Psoas muscle (tissue), 8 donors: ENCODE measurements around the gene ENAM. TPM values are rescaled to one million over a fixed set of nuclear protein-coding genes. Genes with fewer than 3 reads are reported as not detected.

Source experiments
- ATAC-seq, 4 donors: fragments of 200-7000 bp; cut with Tn5 transposase; one replicate each; pipeline ENCODE4 v1.9.1; 2020; ENCODE audit warnings: moderate library complexity in 3 of 4, mild to moderate bottlenecking in 2 of 4
- DNase-seq, 2 donors: peaks; one replicate each; pipeline ENCODE4 v3.0.0-alpha.2; 2020
- H3K27ac ChIP-seq: fragments of 200-600 bp; one replicate; pipeline ENCODE4 v1.8.0; 2022
- H3K27me3 ChIP-seq, 3 donors: fragments of 200-600 bp in 1 of 3; one replicate each; pipeline versions ENCODE4 v1.6.1 to v1.8.0; 2013 to 2022; ENCODE audit warnings: low read length in 2 of 3, mild to moderate bottlenecking in 2 of 3, moderate library complexity in 1 of 3; ENCODE audit not compliant: insufficient read depth in 3 of 3
- H3K36me3 ChIP-seq, 2 donors: fragments of 200-600 bp in 1 of 2; one replicate each; pipeline versions ENCODE4 v1.6.1 to v1.8.0; 2013 to 2022; ENCODE audit warnings: low read depth in 1 of 2, mild to moderate bottlenecking in 1 of 2, moderate library complexity in 1 of 2; ENCODE audit not compliant: insufficient read depth in 1 of 2
- H3K4me1 ChIP-seq: fragments of 200-600 bp; one replicate; pipeline ENCODE4 v1.8.0; 2022
- H3K4me3 ChIP-seq: fragments of 200-600 bp; one replicate; pipeline ENCODE4 v1.8.0; 2022; ENCODE audit warnings: mild to moderate bottlenecking
- H3K9me3 ChIP-seq: fragments of 200-600 bp; one replicate; pipeline ENCODE4 v1.8.0; 2022
- CTCF ChIP-seq: fragments of 200-600 bp; IDR thresholded peaks from one replicate; pipeline ENCODE4 v1.8.0; 2022; ENCODE audit warnings: antibody characterized with exemption
- WGBS, 3 donors: extraction: QIAGEN DNeasy Blood & Tissue Kit; methylation state at CpG; one replicate each; pipeline versions ENCODE4 v1.1.6 to v1.1.7; 2013; 5-methylcytosine and 5-hydroxymethylcytosine counted together
- intact Hi-C, 2 donors: fragments of 100-400 bp; cut with DNase I; formaldehyde crosslinking; loops; one replicate each; pipeline versions ENCODE4 v1.11.0 to v1.14.2; 2022
- polyA plus RNA-seq, 3 donors: library from polyadenylated mRNA; stranded (reverse); fragments of 200-250 nt; gene quantifications; one replicate each; pipeline ENCODE4 v1.2.3, GENCODE V29; 2013
- total RNA-seq, 4 donors: library from RNA; stranded (reverse); fragmentation: NEBNext Ultra II Directional in 2 of 4; extraction: Animal tissue kit (Norgen Biotek cat#: 25700) in 2 of 4; gene quantifications; one replicate each; pipeline versions ENCODE4 v1.2.1 to v1.2.4, GENCODE V29; 2021 to 2023
- donor health status: healthy with polysubstance abuse.
- donor health status: DM: no; HTN: no; CAD: no; lungs with moderate emphysema.
- donor health status: Bipolar disorder and iron deficiency.
- donor health status: healthy.
- donor health status: DM: yes; HTN: yes; CAD: no.
- donor health status: DM: no; HTN: no; CAD: no.
- donor health status: DM: no; HTN: no; CAD: no.
- donor health status: DM: yes; HTN: yes; CAD: no.

Gene ENAM
- total and polyA plus RNA-seq, 7 donors, result 0.08 to 6.6 (median 1.6) TPM

GRCh38 chr4:70589785-70590184 lies 38.8 kb upstream of the ENAM start:
- TF ChIP-seq CTCF, result no peak

GRCh38 chr4:70591955-70592582 lies 36.5 kb upstream of the ENAM start, which contains the start of gene AMBN:
Gene AMBN, plus strand, starts transcription at chr4:70592256. Its CDS starts 103 bp downstream, at chr4:70592359.
- intact Hi-C loops, result no loop called here
- Histone ChIP-seq H3K27me3 (no peaks in the 10 kb centered on the region), H3K4me3 (no peak within 1 kb of the TSS), H3K27ac (no peak within 1 kb of the TSS), H3K4me1 (no peaks in the 10 kb centered on the region), H3K36me3 (no peaks in the 10 kb centered on the region), H3K9me3 (no peaks in the 10 kb centered on the region)
- 48 to 53% (median 51%) methylated on average over 5 of the region's 5 CpGs for WGBS, 3 donors
- no peak for ATAC-seq
- TF ChIP-seq CTCF, result no peak
- DNase-seq, result no peak

More at GRCh38 chr4:70589785-70590184, 38.8 kb upstream of the ENAM start:
- Histone ChIP-seq H3K4me3 (no peak overlapping the region), H3K4me1 (no peaks in the 10 kb centered on the region), H3K27me3 (no peaks in the 10 kb centered on the region), H3K36me3 (no peaks in the 10 kb centered on the region), H3K9me3 (no peaks in the 10 kb centered on the region), H3K27ac (no peak overlapping the region)
- intact Hi-C loops, result no loop called here
- DNase-seq (no peak), ATAC-seq (no peak)

- Histone ChIP-seq H3K27me3 (no peaks in the 10 kb centered on the region), H3K36me3 (no peaks in the 10 kb centered on the region), H3K27ac (no peak overlapping the region), H3K4me3 (no peak overlapping the region), H3K4me1 (no peaks in the 10 kb centered on the region), H3K9me3 (no peaks in the 10 kb centered on the region)
- no peak for DNase-seq
- ATAC-seq, result no peak
- intact Hi-C loops, result no loop called here
- TF ChIP-seq CTCF, result no peak
These were observed 34.3 kb upstream of the ENAM start for GRCh38 chr4:70594196-70594595.

- no peak for ATAC-seq
- Histone ChIP-seq H3K36me3 (no peaks in the 10 kb centered on the region), H3K4me3 (no peak overlapping the region), H3K27me3 (no peaks in the 10 kb centered on the region), H3K4me1 (no peaks in the 10 kb centered on the region), H3K27ac (no peak overlapping the region), H3K9me3 (no peaks in the 10 kb centered on the region)
- TF ChIP-seq CTCF, result no peak
- no peak for DNase-seq
- WGBS, 3 donors, result 81 to 86% (median 85%) methylated on average over 3 of the region's 3 CpGs
- intact Hi-C loops, result loop anchor here (5.0 to 10.0 kb wide), 2 partner anchors 84 to 87 kb away; partner anchors contain the start of gene UTP3 (in 2 of the 2)
These were observed 28.2 kb upstream of the ENAM start for GRCh38 chr4:70600305-70600704.

- DNase-seq, result no peak
- no peak for ATAC-seq
- WGBS, 3 donors, result 66 to 71% (median 67%) methylated on average over 5 of the region's 5 CpGs
- Histone ChIP-seq H3K27me3 (no peaks in the 10 kb centered on the region), H3K9me3 (no peaks in the 10 kb centered on the region), H3K4me3 (no peak overlapping the region), H3K36me3 (no peaks in the 10 kb centered on the region), H3K4me1 (no peaks in the 10 kb centered on the region), H3K27ac (no peak overlapping the region)
- no peak for TF ChIP-seq CTCF
- intact Hi-C loops, result loop anchor here (5.0 to 10.0 kb wide), 2 partner anchors 84 to 86 kb away; partner anchors contain the start of gene UTP3 (in 2 of the 2)
These were observed 27.6 kb upstream of the ENAM start for GRCh38 chr4:70600977-70601376.
